HepG2 (cell line): Measurements from ENCODE around the gene SLC35G2. TPM values are rescaled to one million over a fixed set of nuclear protein-coding genes. Genes with fewer than 3 reads are reported as not detected.

Experiments
- ATAC-seq: fragments of 200-7000 bp; cut with Tn5 transposase; 3 replicates; pipeline ENCODE4 v1.9.1; 2020; ENCODE audit warnings: mild to moderate bottlenecking, moderate library complexity
- BruUV-seq: library from RNA; stranded (reverse); fragments of 400-500 nt; replicated peaks from 2 replicates; lab custom pipeline; 2021; lab: Mats Ljungman, UMichigan
- CTCF ChIA-PET: fragments of 300-600 bp; formaldehyde crosslinking; extraction: SDS; loops from one replicate; lab custom pipeline; 2021; ENCODE audit warnings: low total read pairs, inconsistent platforms, low intra/inter-chr PET ratio; lab: Yijun Ruan, JAX
- POLR2A ChIA-PET: fragments of 350-600 bp; sonication (Branson Sonifier 250); formaldehyde crosslinking; loops from one replicate; lab custom pipeline; 2020; ENCODE audit warnings: antibody characterized with exemption, inconsistent platforms; lab: Yijun Ruan, JAX
- DNase-seq: peaks from one replicate; pipeline ENCODE4 v3.0.0-alpha.2; 2015; ENCODE audit warnings: low spot score
- FAIRE-seq: peaks from 3 replicates; lab custom pipeline; 2011; peaks lifted over from hg19 to GRCh38; lab: Jason Lieb, UNC
- H2AFZ ChIP-seq: one replicate; pipeline ENCODE4 v1.6.1; 2011; ENCODE audit warnings: low read length, inconsistent platforms
- H3K27ac ChIP-seq: fragments of 300-600 bp; 3 replicates; pipeline ENCODE4 v1.8.0; 2011; ENCODE audit warnings: mixed run types, mild to moderate bottlenecking, mixed read lengths, low read length, inconsistent platforms; ENCODE audit not compliant: insufficient read depth; ENCODE audit errors: extremely low read length
- H3K27me3 ChIP-seq, 2 experiments: fragments of 200-600 bp in 1 of 2; 2 replicates in 1 of 2; 3 replicates in 1 of 2; pipeline versions ENCODE4 v1.6.0 to v1.8.0; 2011; ENCODE audit warnings: low read length in 2 of 2, mild to moderate bottlenecking in 2 of 2, moderate library complexity in 2 of 2, inconsistent platforms in 1 of 2; ENCODE audit not compliant: insufficient read depth in 2 of 2, control insufficient read depth in 1 of 2
- H3K36me3 ChIP-seq, 2 experiments: fragments of 200-600 bp in 1 of 2; replicated peaks in 1 of 2; 2 replicates in 1 of 2; 3 replicates in 1 of 2; pipeline versions ENCODE4 v1.5.1 to v1.8.0; 2011; ENCODE audit warnings: low read length in 2 of 2, inconsistent platforms in 1 of 2; ENCODE audit not compliant: insufficient read depth in 2 of 2, control insufficient read depth in 1 of 2
- H3K4me1 ChIP-seq: 2 replicates; pipeline ENCODE4 v1.5.1; 2012; ENCODE audit warnings: low read length, inconsistent platforms; ENCODE audit not compliant: insufficient read depth
- H3K4me2 ChIP-seq: 2 replicates; pipeline ENCODE4 v1.6.0; 2011; ENCODE audit warnings: low read depth, low read length, inconsistent platforms
- H3K4me3 ChIP-seq, 3 experiments: fragments of 200-600 bp in 1 of 3; sonication (generic), shearing (Covaris generic) in 1 of 3; replicated peaks in 1 of 3; 2 replicates each; pipeline ENCODE4 v1.5.1; 2011 to 2016; ENCODE audit warnings: low read length in 3 of 3, inconsistent platforms in 2 of 3, low read depth in 2 of 3, mild to moderate bottlenecking in 2 of 3, control low read depth in 1 of 3, mixed read lengths in 1 of 3; ENCODE audit not compliant: insufficient read depth in 1 of 3
- H3K79me2 ChIP-seq: one replicate; pipeline ENCODE4 v1.6.1; 2011; ENCODE audit warnings: low read length, inconsistent platforms; ENCODE audit not compliant: insufficient read depth
- H3K9ac ChIP-seq: 2 replicates; pipeline ENCODE4 v1.6.0; 2011; ENCODE audit warnings: mild to moderate bottlenecking, low read depth, low read length, inconsistent platforms; ENCODE audit not compliant: insufficient read depth
- H3K9me3 ChIP-seq: 2 replicates; pipeline ENCODE4 v1.5.1; 2012; ENCODE audit warnings: mild to moderate bottlenecking, low read length
- H4K20me1 ChIP-seq: 2 replicates; pipeline ENCODE4 v1.6.0; 2011; ENCODE audit warnings: inconsistent platforms, mild to moderate bottlenecking, low read length, moderate library complexity; ENCODE audit not compliant: insufficient read depth
- ESRRA ChIP-seq: sonication (generic); formaldehyde crosslinking; IDR thresholded peaks from 2 replicates; pipeline ENCODE4 v1.5.1; 2020; ENCODE audit warnings: mild to moderate bottlenecking, low read depth, missing genetic modification reagents
- HDAC2 ChIP-seq: sonication (generic); formaldehyde crosslinking; IDR thresholded peaks from 2 replicates; pipeline ENCODE4 v1.4.0; 2020; ENCODE audit warnings: missing genetic modification reagents
- LCORL ChIP-seq, 2 experiments: fragments of 450-650 bp in 1 of 2; sonication (generic) in 1 of 2; formaldehyde crosslinking in 1 of 2; IDR thresholded peaks; 2 replicates each; pipeline versions ENCODE4 v1.5.0 to v1.6.1; 2017 to 2020; ENCODE audit warnings: antibody characterized with exemption in 1 of 2, missing genetic modification reagents in 1 of 2
- MAFG ChIP-seq: sonication (generic); formaldehyde crosslinking; IDR thresholded peaks from 2 replicates; pipeline ENCODE4 v1.5.1; 2020; ENCODE audit warnings: mild to moderate bottlenecking, missing genetic modification reagents
- MTA3 ChIP-seq: sonication (generic); formaldehyde crosslinking; IDR thresholded peaks from 2 replicates; pipeline ENCODE4 v1.4.0; 2020; ENCODE audit warnings: missing genetic modification reagents
- RFX3 ChIP-seq: IDR thresholded peaks from 2 replicates; pipeline ENCODE4 v1.6.1; 2016; ENCODE audit warnings: missing biosample characterization, missing genetic modification reagents
- RNF2 ChIP-seq: fragments of 450-650 bp; conservative IDR thresholded peaks from 2 replicates; pipeline ENCODE4 v1.6.1; 2016; ENCODE audit warnings: low read depth
- SALL2 ChIP-seq: sonication (generic); formaldehyde crosslinking; IDR thresholded peaks from 2 replicates; pipeline ENCODE4 v1.8.1; 2023; ENCODE audit warnings: mild to moderate bottlenecking, missing genetic modification reagents, inconsistent platforms
- TMF1 ChIP-seq: sonication (generic); formaldehyde crosslinking; IDR thresholded peaks from 2 replicates; pipeline ENCODE4 v1.8.1; 2022; ENCODE audit warnings: low read depth, missing genetic modification reagents
- ZNF136 ChIP-seq: sonication (generic); formaldehyde crosslinking; IDR thresholded peaks from 2 replicates; pipeline ENCODE4 v1.8.1; 2022; ENCODE audit warnings: low read depth, mild to moderate bottlenecking, moderate library complexity, missing genetic modification reagents
- ZNF703 ChIP-seq: sonication (generic); formaldehyde crosslinking; IDR thresholded peaks from 2 replicates; pipeline ENCODE4 v1.5.1; 2020; ENCODE audit warnings: missing genetic modification reagents, mild to moderate bottlenecking, moderate library complexity, borderline replicate concordance
- ZNF737 ChIP-seq: sonication (generic); formaldehyde crosslinking; IDR thresholded peaks from 2 replicates; pipeline ENCODE4 v1.5.0; 2020; ENCODE audit warnings: missing genetic modification reagents, mild to moderate bottlenecking, borderline replicate concordance
- ZNF883 ChIP-seq: sonication (generic); formaldehyde crosslinking; IDR thresholded peaks from 2 replicates; pipeline ENCODE4 v1.5.1; 2020; ENCODE audit warnings: mild to moderate bottlenecking, missing genetic modification reagents; ENCODE audit errors: not compliant biosample characterization
- WGBS: methylation state at CpG from one replicate; pipeline ENCODE4 v1.1.6; 2017; ENCODE audit warnings: low lambda C conversion rate; 5-methylcytosine and 5-hydroxymethylcytosine counted together
- in situ Hi-C: cut with HindIII; loops from 2 replicates; pipeline ENCODE4 v1.10.0; 2017; ENCODE audit warnings: low pct_unique_long_range_greater_than_20kb; ENCODE audit not compliant: extremely low pct_ligation_motif_present
- intact Hi-C: fragments of 100-400 bp; cut with micrococcal nuclease; formaldehyde crosslinking; loops from one replicate; pipeline ENCODE4 v1.10.0; 2022; ENCODE audit not compliant: unreplicated experiment
- polyA plus RNA-seq, 8 experiments: library from polyadenylated mRNA; depleted of rRNA in 3 of 8; stranded (reverse) in 7 of 8; unstranded in 1 of 8; fragments of >200 nt; fragmentation: Illumina TruSeq in 4 of 8; extraction: Trizol in 4 of 8; gene quantifications; 2 replicates each; pipeline versions ENCODE4 v1.2.1 to v1.2.3, GENCODE V29; 2011 to 2016; ENCODE audit warnings: low read depth in 4 of 8, missing spikeins in 1 of 8, mixed read lengths in 1 of 8; ENCODE audit not compliant: insufficient read depth in 1 of 8
- total RNA-seq, 5 experiments: library from RNA; depleted of rRNA; stranded (reverse); fragments of >200 nt; fragmentation: Illumina TruSeq; extraction: Trizol; gene quantifications; 2 replicates each; pipeline ENCODE4 v1.2.3, GENCODE V29; 2016; ENCODE audit warnings: low read depth in 1 of 5
- TF ChIP-seq, protein P1 (sequence below): sonication (generic); formaldehyde crosslinking; IDR thresholded peaks from 2 replicates; pipeline ENCODE4 v1.5.0; 2020; ENCODE audit warnings: mild to moderate bottlenecking, low read depth, missing genetic modification reagents, borderline replicate concordance
- TF ChIP-seq, protein P2 (sequence below): sonication (generic); formaldehyde crosslinking; conservative IDR thresholded peaks from 2 replicates; pipeline ENCODE4 v1.4.0; 2020; ENCODE audit warnings: missing genetic modification reagents

SLC35G2 gene
- total and polyA plus RNA-seq, 2 of the 13 experiments (the other 11 are each of a cell fraction or from before 2014, with no cell fraction given) = 7.6 to 10.3 TPM

DNA sequence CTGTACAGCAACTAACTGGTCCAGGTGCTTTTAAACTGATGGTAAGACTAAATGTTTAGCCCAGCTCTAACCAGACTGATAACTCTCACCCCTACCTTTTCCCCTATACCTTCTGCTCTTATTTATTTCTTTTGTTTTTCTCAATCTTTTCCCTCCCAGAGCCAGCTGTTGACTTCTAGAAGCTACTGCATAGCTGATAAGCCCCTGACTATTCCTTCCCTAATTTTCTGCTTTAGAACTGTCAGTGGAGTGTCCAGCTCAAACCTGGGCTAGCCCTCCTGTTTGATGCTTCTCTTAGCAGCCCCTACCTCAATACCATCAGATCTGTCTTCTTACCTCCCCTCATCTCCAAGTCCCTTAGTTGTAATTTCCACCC lies 20.6 kb downstream of the SLC35G2 start:
- H3K9me3 ChIP-seq = no peaks in the 10 kb centered on the region
- POLR2A ChIA-PET = interaction anchor here (1.5 kb wide), 1 partner anchor 22 kb away, joined by 4 read pairs; the partner anchor contains the start of gene NCK1
- intact Hi-C loops (no loop called here), in situ Hi-C loops (no loop called here)
- no peak for DNase-seq
- H3K27me3 ChIP-seq = no peaks in the 10 kb centered on the region
- H3K4me1 ChIP-seq = peaks cover 5% of the 10 kb centered on the region; the same call in 1 of the 2 replicates
- H3K79me2 ChIP-seq = peaks cover 3% of the 10 kb centered on the region
- no peak for ATAC-seq
- no TSS peak for BruUV-seq
- TF ChIP-seq ZNF136 (CRISPR knock-in tag) = no peak
- TF ChIP-seq MAFG (CRISPR knock-in tag) = no peak
- H3K27ac ChIP-seq = no peak overlapping the region
- H3K4me3 ChIP-seq = no peak overlapping the region
- CTCF ChIA-PET = no interaction called here
- H3K4me2 ChIP-seq = no peak overlapping the region
- peaks cover 1 to 2% of the 10 kb centered on the region in 2 experiments; a peak in 3 of 5 replicates for H3K36me3 ChIP-seq
- no peak overlapping the region for H3K9ac ChIP-seq
- no peaks in the 10 kb centered on the region for H4K20me1 ChIP-seq
- FAIRE-seq = no peak
- H2AFZ ChIP-seq = no peak overlapping the region

DNA sequence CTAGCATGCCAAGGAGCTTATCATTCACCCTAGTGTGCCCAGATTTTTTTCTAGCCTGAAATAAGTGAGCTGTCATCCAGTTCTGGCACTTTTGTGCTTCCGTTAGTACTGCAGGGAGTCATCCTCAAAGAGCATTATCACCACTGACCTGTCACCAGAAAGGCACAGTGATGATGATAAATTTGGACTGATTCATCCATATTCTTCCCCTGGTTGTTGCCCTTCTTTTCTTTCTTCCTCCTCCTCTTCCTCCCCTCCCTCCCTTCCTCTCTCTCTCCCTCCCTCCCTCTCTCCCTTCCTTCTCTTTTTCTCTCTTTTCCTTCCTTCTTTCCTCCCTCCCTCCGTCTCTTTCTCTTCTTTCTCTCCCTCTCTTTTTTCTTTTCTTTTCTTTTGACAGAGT lies 21.3 kb downstream of the SLC35G2 start:
- no peaks in the 10 kb centered on the region for H3K9me3 ChIP-seq
- no peak overlapping the region for H3K9ac ChIP-seq
- H3K4me2 ChIP-seq = no peak overlapping the region
- H3K27ac ChIP-seq = no peak overlapping the region
- DNase-seq = no peak
- ChIA-PET POLR2A (interaction anchor here (1.5 to 2.3 kb wide), 2 partner anchors 22 kb away, joined by 4 to 7 read pairs; partner anchors contain the start of gene NCK1), CTCF (no interaction called here)
- no peaks in the 10 kb centered on the region for H4K20me1 ChIP-seq
- peaks cover 5% of the 10 kb centered on the region; the same call in 1 of the 2 replicates for H3K4me1 ChIP-seq
- no peak overlapping the region for H3K4me3 ChIP-seq
- ATAC-seq = no peak
- no peaks in the 10 kb centered on the region for H3K27me3 ChIP-seq
- intact Hi-C loops (no loop called here), in situ Hi-C loops (no loop called here)
- H3K79me2 ChIP-seq = no peaks in the 10 kb centered on the region
- FAIRE-seq = no peak
- H2AFZ ChIP-seq = no peak overlapping the region
- peaks cover 1 to 2% of the 10 kb centered on the region in 2 experiments; a peak in 3 of 5 replicates for H3K36me3 ChIP-seq
- WGBS = 100% methylated on average over 2 of the region's 2 CpGs
- BruUV-seq = no TSS peak
- TF ChIP-seq, protein P1, sequence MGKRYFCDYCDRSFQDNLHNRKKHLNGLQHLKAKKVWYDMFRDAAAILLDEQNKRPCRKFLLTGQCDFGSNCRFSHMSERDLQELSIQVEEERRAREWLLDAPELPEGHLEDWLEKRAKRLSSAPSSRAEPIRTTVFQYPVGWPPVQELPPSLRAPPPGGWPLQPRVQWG (CRISPR knock-in tag) = no peak
- no peak for TF ChIP-seq ZNF883
- TF ChIP-seq LCORL (IDR thresholded peaks at IDR 0.05) = no peak
- no peak for TF ChIP-seq LCORL (CRISPR knock-in tag; IDR thresholded peaks at IDR 0.05)
- no peak for TF ChIP-seq SALL2
- TF ChIP-seq RFX3 (CRISPR knock-in tag) = no peak
- no peak for TF ChIP-seq MTA3 (CRISPR knock-in tag)
- no peak for TF ChIP-seq ZNF703 (CRISPR knock-in tag)
- no peak for TF ChIP-seq HDAC2 (CRISPR knock-in tag)
- TF ChIP-seq RNF2 = no peak
- no peak for TF ChIP-seq TMF1 (CRISPR knock-in tag)
- TF ChIP-seq, protein P2, sequence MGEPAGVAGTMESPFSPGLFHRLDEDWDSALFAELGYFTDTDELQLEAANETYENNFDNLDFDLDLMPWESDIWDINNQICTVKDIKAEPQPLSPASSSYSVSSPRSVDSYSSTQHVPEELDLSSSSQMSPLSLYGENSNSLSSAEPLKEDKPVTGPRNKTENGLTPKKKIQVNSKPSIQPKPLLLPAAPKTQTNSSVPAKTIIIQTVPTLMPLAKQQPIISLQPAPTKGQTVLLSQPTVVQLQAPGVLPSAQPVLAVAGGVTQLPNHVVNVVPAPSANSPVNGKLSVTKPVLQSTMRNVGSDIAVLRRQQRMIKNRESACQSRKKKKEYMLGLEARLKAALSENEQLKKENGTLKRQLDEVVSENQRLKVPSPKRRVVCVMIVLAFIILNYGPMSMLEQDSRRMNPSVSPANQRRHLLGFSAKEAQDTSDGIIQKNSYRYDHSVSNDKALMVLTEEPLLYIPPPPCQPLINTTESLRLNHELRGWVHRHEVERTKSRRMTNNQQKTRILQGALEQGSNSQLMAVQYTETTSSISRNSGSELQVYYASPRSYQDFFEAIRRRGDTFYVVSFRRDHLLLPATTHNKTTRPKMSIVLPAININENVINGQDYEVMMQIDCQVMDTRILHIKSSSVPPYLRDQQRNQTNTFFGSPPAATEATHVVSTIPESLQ (CRISPR knock-in tag) = no peak
- TF ChIP-seq ZNF737 (CRISPR knock-in tag) = no peak
- no peak for TF ChIP-seq ESRRA (CRISPR knock-in tag)
